Fibroblast of lung (primary cell): Measurements from ENCODE around the gene NCKAP5.

ENCODE experiments used
- CTCF ChIP-seq, 2 donors: IDR thresholded peaks in 1 of 2; conservative IDR thresholded peaks in 1 of 2; 1 replicate in 1 of 2; 2 replicates in 1 of 2; pipeline ENCODE4 v1.5.1; 2011 to 2012; ENCODE audit warnings: low read length in 2 of 2, control low read depth in 1 of 2, inconsistent platforms in 1 of 2, low read depth in 1 of 2, mild to moderate bottlenecking in 1 of 2
- EZH2 ChIP-seq: IDR thresholded peaks from 2 replicates; pipeline ENCODE4 v1.5.1; 2012; ENCODE audit warnings: low read length, control low read depth, mild to moderate bottlenecking; ENCODE audit errors: missing control alignments

DNA sequence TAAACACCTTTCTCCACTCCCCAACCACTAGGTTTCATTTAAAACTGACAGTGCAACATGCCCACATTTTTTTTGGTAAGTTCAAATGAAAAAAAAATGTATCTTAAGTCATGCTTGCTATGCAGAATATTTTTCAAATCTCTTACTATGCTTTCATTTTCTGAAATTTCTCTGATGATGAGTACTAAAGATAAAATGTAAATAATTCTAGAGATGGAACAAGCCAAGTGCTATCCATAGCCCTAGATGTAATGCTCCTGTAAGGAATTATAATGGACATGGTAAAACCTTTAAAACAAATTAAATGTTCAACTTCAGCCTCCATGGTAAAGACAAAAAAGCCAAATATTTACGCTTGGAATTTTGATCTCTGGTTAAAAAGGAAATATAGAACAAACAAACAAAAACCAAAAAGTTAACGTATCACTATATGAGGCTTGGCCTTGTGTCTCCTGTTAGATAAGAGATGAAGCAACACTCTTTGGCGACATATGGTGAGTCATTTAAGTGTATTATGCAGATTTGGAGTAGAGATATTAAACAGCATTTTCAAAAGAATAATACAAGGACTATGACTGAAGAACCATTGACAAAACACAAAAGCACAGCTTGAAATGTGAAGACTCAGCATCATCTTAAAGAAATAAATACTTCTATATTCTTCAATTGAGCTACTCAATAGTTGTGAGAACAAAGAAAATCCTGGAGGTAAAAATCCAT, 506.2 kb downstream of the NCKAP5 start:
- no peak for TF ChIP-seq CTCF (conservative IDR thresholded peaks at IDR 0.05 in 1 of 2, IDR thresholded peaks at IDR 0.05 in 1 of 2; ENCODE audit: low read depth in 1 of 2, low read length in 2 of 2)
- TF ChIP-seq EZH2, result no peak
